Measurements from ENCODE around the gene LMBR1L. TPM values are rescaled to one million over a fixed set of nuclear protein-coding genes. Genes with fewer than 3 reads are reported as not detected.
"Not testable (repeated sequence)": the region's sequence is repeated elsewhere in the genome, so short reads cannot be mapped to it uniquely, and the experiment has no call there.

The LMBR1L gene
- total RNA-seq, 1 donor from 2014 or later = 53.1 TPM

DNA sequence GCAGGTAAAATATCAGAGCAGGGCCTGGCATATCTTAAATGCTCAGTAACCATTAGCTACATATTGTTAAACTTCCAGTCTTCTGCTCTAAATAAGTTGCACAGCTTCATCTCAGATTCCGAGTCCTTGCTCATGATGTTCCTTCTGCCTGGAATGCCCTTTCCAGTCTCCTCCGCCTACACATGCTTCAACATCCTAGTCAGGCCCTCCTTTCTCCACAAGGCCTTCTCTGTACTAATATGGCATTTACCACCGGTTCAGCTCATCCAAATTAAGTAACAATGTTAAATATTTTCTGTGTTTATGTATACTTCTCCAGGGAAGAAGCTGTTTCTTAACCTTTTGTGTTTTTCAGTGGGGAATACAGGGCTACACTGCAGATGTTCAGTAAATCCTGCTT is 24.5 kb downstream of the LMBR1L start:
- DNase-seq (ENCODE audit: low spot score) = no peak

- DNase-seq (ENCODE audit: low spot score) = no peak
These were observed 26.2 kb downstream of the LMBR1L start for GRCh38 chr12:49084438-49084837.

DNA sequence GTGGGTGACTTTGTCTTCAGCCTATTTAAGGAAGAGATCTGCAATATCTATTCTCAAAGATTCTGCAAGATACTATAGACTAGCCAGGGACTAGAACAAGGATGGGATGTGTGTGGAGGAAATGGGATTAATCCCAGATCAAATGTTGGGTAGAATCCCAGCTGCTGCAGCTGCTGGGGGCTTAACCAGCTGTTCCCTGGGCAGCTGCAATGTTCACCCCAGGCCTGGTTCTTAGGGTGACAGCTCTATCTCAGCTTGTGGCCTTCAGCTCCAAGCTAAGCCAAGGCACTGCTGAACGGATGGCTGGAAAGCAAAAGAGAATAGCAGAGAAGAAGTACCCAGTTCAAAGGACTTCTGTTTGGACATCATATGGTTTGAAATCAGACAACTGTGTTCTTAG is 30.9 kb downstream of the LMBR1L start:
- no peak for DNase-seq (ENCODE audit: low spot score)

GRCh38 chr12:49070971-49071370 is 39.7 kb downstream of the LMBR1L start:
- no peak for DNase-seq (ENCODE audit: low spot score)

DNA sequence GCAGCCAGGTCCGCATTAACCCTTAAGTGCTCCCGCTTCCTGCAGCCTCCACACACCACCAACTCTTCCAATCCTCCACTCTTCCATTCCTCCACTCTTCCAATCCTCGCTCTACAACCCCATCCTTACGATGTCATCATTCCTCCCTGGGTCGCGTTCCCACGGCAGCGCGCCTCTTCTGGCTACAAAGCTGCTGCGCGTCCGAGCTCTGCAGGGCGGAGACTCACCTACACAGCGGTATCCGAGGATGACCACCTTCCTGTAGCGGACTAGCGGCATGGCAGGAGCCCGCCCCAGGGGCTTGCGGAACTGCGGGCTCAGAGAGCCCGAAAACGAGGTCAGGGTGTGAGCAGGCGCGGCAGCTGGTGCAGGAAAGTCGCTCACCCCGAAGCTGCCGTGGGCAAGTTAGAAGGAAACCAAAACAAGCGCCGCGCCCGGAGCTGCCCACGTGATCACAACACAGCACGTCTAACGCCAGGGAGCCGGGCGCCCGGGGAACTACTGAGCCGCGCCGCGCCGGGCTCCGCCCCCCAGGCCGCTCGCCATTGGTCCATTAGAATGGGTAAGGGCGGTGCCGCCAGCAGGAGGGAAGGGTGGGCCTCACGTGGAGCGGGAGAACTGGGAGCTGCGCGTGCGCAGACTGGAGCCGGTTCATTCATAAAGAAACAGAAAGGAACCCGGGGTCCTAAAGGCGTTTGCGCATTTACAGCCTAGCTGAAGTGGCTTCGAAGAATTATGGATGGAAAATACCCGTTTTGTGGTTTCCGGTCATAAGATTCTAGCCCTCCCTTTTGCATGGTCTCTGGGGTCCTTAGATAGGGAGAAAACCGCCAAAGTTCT is 40.9 kb downstream of the LMBR1L start, which contains the start of gene RHEBL1:
RHEBL1 (minus strand) TSS at position 473 of the 840 bp plus-strand sequence; CDS start at position 279, 194 bp downstream.
- DNase-seq (ENCODE audit: low spot score) = peak; percentile 99

- DNase-seq (ENCODE audit: low spot score) = no peak
These were observed 41.7 kb downstream of the LMBR1L start for GRCh38 chr12:49068879-49069506.

GRCh38 chr12:49066120-49066519 is 44.5 kb downstream of the LMBR1L start:
- no peak for DNase-seq (ENCODE audit: low spot score)

- no peak for DNase-seq (ENCODE audit: low spot score)
These were observed 45.9 kb downstream of the LMBR1L start for GRCh38 chr12:49064767-49065152.

DNA sequence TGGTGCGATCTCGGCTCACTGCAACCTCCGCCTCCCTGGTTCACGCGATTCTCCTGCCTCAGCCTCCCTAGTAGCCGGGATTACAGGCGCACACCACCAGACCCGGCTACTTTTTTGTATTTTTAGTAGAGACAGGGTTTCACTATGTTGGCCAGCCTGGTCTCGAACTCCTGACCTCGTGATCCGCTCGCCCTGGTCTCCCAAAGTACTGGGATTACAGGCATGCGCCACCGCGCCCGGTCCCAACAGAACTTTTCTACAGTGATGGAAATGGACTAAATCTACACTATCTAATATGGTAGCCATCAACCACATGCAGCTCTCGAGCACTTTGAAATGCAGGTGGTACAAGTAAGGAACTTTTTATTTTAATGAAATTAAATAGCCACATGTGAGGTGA is 48.7 kb downstream of the LMBR1L start:
- not testable (repeated sequence) for DNase-seq (ENCODE audit: low spot score)

DNA sequence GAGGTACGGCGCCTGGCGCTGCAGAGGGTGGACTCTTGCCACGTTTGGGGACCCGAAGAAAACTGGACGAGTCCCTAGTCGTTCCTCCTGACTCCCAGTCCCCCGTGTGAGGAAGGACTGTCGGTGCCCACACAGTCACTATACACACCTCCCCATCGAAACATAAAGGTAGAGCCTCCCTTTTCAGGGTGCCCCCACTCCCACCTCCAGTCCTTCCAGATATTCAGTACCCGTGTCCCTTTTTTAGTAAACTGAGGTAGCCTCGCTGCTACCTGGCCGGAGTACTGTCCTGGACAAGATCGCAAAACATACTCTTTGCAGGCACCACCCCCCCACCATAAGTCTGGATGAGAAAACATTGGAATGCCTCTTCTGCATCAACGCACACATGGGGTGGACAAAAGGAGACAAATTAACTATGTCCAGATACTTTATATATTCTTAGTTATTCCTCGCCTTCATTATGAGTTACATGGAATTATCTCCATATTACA is 49.4 kb downstream of the LMBR1L start:
- DNase-seq (ENCODE audit: low spot score) = no peak

GRCh38 chr12:49060237-49061156 is 50.1 kb downstream of the LMBR1L start, which contains the start of gene KMT2D:
TSS of gene KMT2D (minus strand) at chr12:49060794. CDS start at chr12:49055324, 5,470 bp downstream.
- DNase-seq (ENCODE audit: low spot score) = peak; percentile 92

DNA sequence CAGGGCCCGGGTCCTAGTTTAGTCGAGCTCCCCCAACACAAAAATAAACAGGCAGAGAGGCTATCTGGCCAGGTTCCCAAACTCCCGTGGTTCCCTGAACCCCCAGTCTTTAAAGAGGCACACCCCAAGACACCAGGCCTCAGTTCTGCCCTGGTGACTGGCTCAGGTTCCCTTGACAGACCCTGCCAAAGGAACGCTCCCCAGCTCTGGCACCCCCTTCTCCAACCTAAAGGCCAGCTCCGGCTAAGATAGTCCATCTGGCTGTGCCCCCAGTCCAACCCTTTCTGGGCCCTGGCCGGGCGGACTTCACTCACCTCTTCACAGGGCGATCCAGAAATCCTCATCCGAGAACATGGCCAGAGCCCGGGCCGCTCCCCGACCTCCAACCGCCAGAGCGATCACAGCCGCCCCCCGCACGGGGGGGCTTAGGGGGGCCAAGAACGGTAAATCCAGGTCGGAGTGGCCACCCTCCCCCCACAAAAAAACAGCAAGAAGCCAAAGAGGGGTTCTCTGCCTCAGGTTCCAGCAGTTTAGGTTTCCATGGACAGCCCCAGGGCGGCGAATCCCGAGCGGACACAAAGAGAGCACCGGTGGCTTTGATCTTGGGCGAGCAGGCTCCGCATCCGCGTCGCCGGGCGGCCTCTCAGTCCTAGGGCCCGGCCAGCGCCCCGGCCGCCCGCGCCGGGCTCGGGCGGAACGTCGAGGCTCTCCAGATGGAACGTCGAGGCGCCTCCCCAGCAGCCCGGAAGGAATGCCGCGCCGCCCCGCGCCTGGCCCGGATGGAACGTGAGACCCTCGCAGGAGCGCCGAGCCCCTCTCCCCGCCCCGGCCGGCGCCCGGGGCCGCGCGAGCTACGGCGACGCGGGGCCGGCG is 51.1 kb downstream of the LMBR1L start:
- DNase-seq (ENCODE audit: low spot score) = no peak

DNA sequence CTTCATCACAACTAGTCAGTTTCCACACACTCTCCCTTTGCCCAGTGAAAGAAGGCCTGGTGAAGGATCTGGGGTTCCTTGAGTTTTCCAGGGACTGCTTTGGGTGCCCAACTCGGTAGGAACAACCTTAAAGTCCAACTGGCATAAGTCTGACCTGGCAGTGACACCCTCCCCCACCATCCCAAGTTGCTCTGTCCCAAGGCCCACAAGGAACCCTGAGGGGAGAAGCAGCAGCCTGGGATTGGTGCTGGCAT is 51.7 kb downstream of the LMBR1L start:
- no peak for DNase-seq (ENCODE audit: low spot score)

- no peak for DNase-seq (ENCODE audit: low spot score)
These were observed 52.1 kb downstream of the LMBR1L start for GRCh38 chr12:49058366-49059044.

GRCh38 chr12:49057888-49058287 is 52.8 kb downstream of the LMBR1L start:
- DNase-seq (ENCODE audit: low spot score) = no peak

DNA sequence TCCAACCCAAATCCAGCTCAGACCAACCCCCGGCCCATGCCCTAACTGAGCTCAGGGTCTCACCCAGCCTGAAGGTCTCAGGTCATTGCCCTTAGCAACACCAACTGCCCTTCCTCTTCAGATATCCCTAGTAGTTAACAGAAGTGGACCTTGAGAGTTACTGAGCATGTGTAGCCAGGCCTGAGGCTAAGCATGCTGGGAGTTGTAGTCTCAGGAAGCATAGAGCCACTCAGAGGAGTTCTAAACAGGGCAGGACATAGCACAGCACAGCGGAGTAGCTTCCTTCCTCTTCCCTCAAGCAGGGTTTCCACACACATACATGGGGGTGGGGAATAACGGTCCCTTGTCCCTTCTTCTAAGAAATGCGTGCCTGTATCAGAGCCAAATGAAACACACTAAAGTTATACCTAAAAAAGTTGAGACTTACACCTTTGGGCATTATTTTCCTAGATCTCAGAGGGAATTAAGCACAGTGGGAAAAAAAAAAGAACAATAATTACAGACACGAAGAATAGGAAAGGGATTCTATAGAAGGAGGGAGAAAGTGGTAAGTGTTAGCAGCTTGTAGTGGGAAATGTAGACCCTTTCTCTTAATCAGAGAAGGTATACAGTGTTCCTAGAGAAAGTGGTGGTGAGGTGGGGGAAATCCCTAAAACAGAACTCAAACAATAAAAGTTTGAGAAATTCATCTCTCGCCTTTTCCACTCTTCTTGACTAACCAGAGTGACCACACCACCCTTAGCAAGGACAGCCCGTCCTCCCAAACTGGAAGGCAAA is 54.5 kb downstream of the LMBR1L start:
- peak; percentile 65 for DNase-seq (ENCODE audit: low spot score)

GRCh38 chr12:49055092-49055491 is 55.6 kb downstream of the LMBR1L start:
- DNase-seq (ENCODE audit: low spot score) = no peak

DNA sequence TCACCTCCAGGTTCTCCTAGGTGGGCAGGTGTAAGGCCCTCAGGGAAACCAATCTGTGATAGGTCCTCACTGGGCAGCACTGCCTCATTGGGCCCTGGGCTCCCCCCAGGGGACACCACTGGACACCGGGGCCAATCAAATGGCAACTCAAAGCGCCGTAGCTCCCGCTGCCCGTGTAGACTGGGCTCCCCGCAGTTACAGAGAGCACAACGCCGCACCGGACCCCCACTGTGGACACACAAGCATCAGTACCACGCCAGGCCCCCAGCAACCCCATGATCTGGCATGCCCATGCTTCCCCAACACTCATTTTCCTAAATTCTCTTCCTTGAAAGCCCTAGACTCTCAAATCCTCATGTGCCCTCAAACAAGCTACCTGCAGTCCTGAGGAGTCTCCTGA is 56.1 kb downstream of the LMBR1L start:
- DNase-seq (ENCODE audit: low spot score) = no peak

DNA sequence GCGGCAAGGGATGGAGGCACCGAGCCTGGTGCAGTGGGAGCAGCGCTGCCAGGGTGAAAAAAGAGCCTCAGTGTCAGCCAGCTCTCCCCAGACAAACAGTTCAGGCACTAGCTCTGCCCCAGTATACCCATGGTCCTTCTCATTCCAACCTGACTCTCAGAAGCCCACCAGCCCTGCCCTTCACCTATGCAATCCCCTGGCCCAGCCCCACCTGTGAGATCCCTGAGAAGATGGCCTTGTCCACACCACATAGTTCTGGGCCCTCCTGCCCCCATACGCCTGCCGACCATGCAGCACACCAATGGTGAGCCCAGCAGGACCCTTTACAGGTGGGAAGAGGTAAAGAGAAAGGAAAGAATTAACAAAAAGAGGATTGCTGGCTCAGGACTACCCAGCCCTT is 56.6 kb downstream of the LMBR1L start:
- no peak for DNase-seq (ENCODE audit: low spot score)
